DOHH2 (cell line): ENCODE data around the gene MACROD1.

Source experiments
- H3F3A ChIP-seq: fragments of 200-600 bp; sonication (generic), shearing (Covaris generic); 2 replicates; pipeline ENCODE4 v1.6.0; 2016; ENCODE audit warnings: antibody characterized with exemption, mild to moderate bottlenecking; ENCODE audit not compliant: control insufficient read depth, insufficient read depth
- H3K27ac ChIP-seq: fragments of 200-600 bp; sonication (generic); 2 replicates; pipeline ENCODE4 v1.5.1; 2014; ENCODE audit warnings: low read depth, mild to moderate bottlenecking, low read length, moderate library complexity
- H3K27me3 ChIP-seq: fragments of 200-600 bp; sonication (generic); 2 replicates; pipeline ENCODE4 v1.6.1; 2014; ENCODE audit warnings: mild to moderate bottlenecking, low read length, mixed read lengths; ENCODE audit not compliant: control insufficient read depth
- H3K36me3 ChIP-seq: fragments of 200-600 bp; sonication (generic); 2 replicates; pipeline ENCODE4 v1.6.1; 2014; ENCODE audit warnings: mild to moderate bottlenecking, low read length, moderate library complexity, mixed read lengths; ENCODE audit not compliant: control insufficient read depth
- H3K4me1 ChIP-seq: fragments of 200-600 bp; sonication (generic); 2 replicates; pipeline ENCODE4 v1.6.1; 2014; ENCODE audit warnings: mild to moderate bottlenecking, low read length, mixed read lengths; ENCODE audit not compliant: control insufficient read depth
- H3K4me2 ChIP-seq: fragments of 200-600 bp; sonication (generic); 2 replicates; pipeline ENCODE4 v1.6.0; 2014; ENCODE audit warnings: mild to moderate bottlenecking, low read length, moderate library complexity
- H3K4me3 ChIP-seq: fragments of 200-600 bp; sonication (generic); 2 replicates; pipeline ENCODE4 v1.5.1; 2014; ENCODE audit warnings: mild to moderate bottlenecking, low read length, mixed read lengths
- H3K79me2 ChIP-seq: fragments of 200-600 bp; sonication (generic); 2 replicates; pipeline ENCODE4 v1.6.1; 2014; ENCODE audit warnings: mild to moderate bottlenecking, low read length, mixed read lengths; ENCODE audit not compliant: control insufficient read depth
- H3K9me2 ChIP-seq: fragments of 200-600 bp; sonication (generic); replicated peaks from 2 replicates; pipeline ENCODE4 v1.6.1; 2014; ENCODE audit warnings: mild to moderate bottlenecking, low read length, mixed read lengths; ENCODE audit not compliant: control insufficient read depth
- H3K9me3 ChIP-seq: fragments of 200-600 bp; sonication (generic); 2 replicates; pipeline ENCODE4 v1.6.1; 2014; ENCODE audit warnings: antibody characterized with exemption, low read length, mixed read lengths; ENCODE audit not compliant: control insufficient read depth, insufficient read depth
- H4K20me1 ChIP-seq: fragments of 200-600 bp; sonication (generic); 2 replicates; pipeline ENCODE4 v1.6.0; 2014; ENCODE audit warnings: low read depth, mild to moderate bottlenecking, antibody characterized with exemption, low read length, moderate library complexity; ENCODE audit not compliant: control insufficient read depth, insufficient read depth
- EZH2phosphoT487 ChIP-seq: fragments of 200-600 bp; sonication (generic); IDR thresholded peaks from 2 replicates; pipeline ENCODE4 v1.6.1; 2017; ENCODE audit warnings: borderline replicate concordance, mild to moderate bottlenecking, antibody characterized with exemption, low read length, moderate library complexity, mixed read lengths
- TF ChIP-seq, protein P1 (sequence below): fragments of 200-600 bp; sonication (generic); IDR thresholded peaks from one replicate; pipeline ENCODE4 v1.5.1; 2014; ENCODE audit warnings: antibody characterized with exemption, mild to moderate bottlenecking, low read depth, low read length; ENCODE audit not compliant: poor library complexity, severe bottlenecking

Gene MACROD1

GRCh38 chr11:64097468-64098317 lies 68.2 kb downstream of the MACROD1 start:
- H3K79me2 ChIP-seq: no peaks in the 10 kb centered on the region
- H3K9me2 ChIP-seq: no peaks in the 10 kb centered on the region
- no peaks in the 10 kb centered on the region for H4K20me1 ChIP-seq
- TF ChIP-seq EZH2phosphoT487: no peak
- TF ChIP-seq, protein P1, sequence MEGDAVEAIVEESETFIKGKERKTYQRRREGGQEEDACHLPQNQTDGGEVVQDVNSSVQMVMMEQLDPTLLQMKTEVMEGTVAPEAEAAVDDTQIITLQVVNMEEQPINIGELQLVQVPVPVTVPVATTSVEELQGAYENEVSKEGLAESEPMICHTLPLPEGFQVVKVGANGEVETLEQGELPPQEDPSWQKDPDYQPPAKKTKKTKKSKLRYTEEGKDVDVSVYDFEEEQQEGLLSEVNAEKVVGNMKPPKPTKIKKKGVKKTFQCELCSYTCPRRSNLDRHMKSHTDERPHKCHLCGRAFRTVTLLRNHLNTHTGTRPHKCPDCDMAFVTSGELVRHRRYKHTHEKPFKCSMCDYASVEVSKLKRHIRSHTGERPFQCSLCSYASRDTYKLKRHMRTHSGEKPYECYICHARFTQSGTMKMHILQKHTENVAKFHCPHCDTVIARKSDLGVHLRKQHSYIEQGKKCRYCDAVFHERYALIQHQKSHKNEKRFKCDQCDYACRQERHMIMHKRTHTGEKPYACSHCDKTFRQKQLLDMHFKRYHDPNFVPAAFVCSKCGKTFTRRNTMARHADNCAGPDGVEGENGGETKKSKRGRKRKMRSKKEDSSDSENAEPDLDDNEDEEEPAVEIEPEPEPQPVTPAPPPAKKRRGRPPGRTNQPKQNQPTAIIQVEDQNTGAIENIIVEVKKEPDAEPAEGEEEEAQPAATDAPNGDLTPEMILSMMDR: no peak
- no peak overlapping the region for H3K4me3 ChIP-seq
- H3K36me3 ChIP-seq: no peaks in the 10 kb centered on the region
- no peak overlapping the region for H3K4me2 ChIP-seq
- peaks cover 14% of the 10 kb centered on the region for H3K4me1 ChIP-seq
- H3K9me3 ChIP-seq: no peaks in the 10 kb centered on the region
- H3K27ac ChIP-seq: no peak overlapping the region
- no peaks in the 10 kb centered on the region for H3F3A ChIP-seq
- H3K27me3 ChIP-seq: 0 out of 2 replicates have a peak, but pooled peaks cover 4% of the 10 kb centered on the region

DNA sequence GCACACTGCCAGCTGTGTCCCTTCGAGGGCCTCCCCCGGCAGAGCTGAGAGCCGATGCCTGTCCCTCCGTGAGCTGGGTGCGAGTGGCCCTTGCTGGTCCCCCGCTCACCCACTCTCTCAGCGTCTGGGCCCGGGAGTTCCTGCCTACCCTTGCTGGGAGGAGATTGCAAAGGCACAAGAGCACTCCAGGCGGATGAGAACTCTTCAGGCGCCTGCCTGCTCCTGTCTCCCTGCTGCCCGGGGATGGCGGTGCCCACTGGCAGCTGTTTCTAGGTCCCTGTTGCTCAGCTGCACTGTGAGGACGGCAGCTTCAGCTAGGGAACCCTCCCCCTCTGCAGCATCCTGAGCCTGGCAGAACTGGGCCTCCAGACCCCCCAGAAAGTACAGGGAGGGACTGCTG lies 69.1 kb downstream of the MACROD1 start:
- Histone ChIP-seq H3K9me3 (no peaks in the 10 kb centered on the region), H3K4me2 (no peak overlapping the region), H3K9me2 (no peaks in the 10 kb centered on the region), H3K79me2 (no peaks in the 10 kb centered on the region), H4K20me1 (no peaks in the 10 kb centered on the region), H3K4me1 (peaks cover 14% of the 10 kb centered on the region), H3K27me3 (0 out of 2 replicates have a peak, but pooled peaks cover 4% of the 10 kb centered on the region), H3K36me3 (no peaks in the 10 kb centered on the region), H3K4me3 (no peak overlapping the region), H3F3A (no peaks in the 10 kb centered on the region), H3K27ac (no peak overlapping the region)
- no peak for TF ChIP-seq EZH2phosphoT487
- TF ChIP-seq, protein P1: no peak

DNA sequence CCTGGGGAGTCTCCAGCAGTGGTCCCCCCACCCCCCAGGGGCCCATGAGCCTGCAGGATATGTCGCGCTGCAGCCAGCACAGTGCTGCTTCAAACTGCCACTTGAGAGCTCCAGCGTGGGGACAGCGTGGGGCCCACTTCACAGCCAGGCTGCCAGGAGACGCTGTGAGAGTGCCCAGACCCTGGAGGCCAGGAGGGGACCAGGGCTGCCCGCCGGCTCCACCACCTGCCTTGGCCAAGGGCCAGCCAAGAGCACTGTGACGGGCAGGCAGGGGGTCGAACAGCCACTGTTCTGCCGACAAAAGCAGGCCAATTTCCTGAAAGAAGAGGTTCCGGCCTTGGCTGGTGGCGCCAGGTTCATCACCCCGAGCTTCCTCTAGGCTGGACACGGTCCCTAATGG lies 70.0 kb downstream of the MACROD1 start:
- H4K20me1 ChIP-seq: no peaks in the 10 kb centered on the region
- TF ChIP-seq, protein P1: no peak
- no peak for TF ChIP-seq EZH2phosphoT487
- H3F3A ChIP-seq: no peaks in the 10 kb centered on the region
- H3K4me1 ChIP-seq: peaks cover 11% of the 10 kb centered on the region
- H3K36me3 ChIP-seq: no peaks in the 10 kb centered on the region
- no peak overlapping the region for H3K4me2 ChIP-seq
- H3K27ac ChIP-seq: no peak overlapping the region
- no peaks in the 10 kb centered on the region for H3K9me3 ChIP-seq
- no peak overlapping the region for H3K4me3 ChIP-seq
- H3K27me3 ChIP-seq: 0 out of 2 replicates have a peak, but pooled peaks cover 4% of the 10 kb centered on the region
- H3K79me2 ChIP-seq: no peaks in the 10 kb centered on the region
- H3K9me2 ChIP-seq: no peaks in the 10 kb centered on the region
